HFFc6 (cell line): ENCODE results near the gene LIPJ. TPM values are rescaled to one million over a fixed set of nuclear protein-coding genes. Genes with fewer than 3 reads are reported as not detected.

Experiments
- DNase-seq: peaks from one replicate; pipeline ENCODE4 v3.0.0-alpha.2; 2018
- H3K27ac Mint-ChIP-seq: 2 replicates; pipeline ENCODE4 v1.8.0; 2020; ENCODE audit warnings: mild to moderate bottlenecking, mixed read lengths
- H3K27me3 Mint-ChIP-seq: 2 replicates; pipeline ENCODE4 v1.8.0; 2021; ENCODE audit warnings: mild to moderate bottlenecking, moderate library complexity, mixed read lengths; ENCODE audit not compliant: insufficient read depth
- H3K36me3 Mint-ChIP-seq: 2 replicates; pipeline ENCODE4 v1.8.0; 2021; ENCODE audit warnings: low read depth, mixed read lengths
- H3K4me1 Mint-ChIP-seq: 2 replicates; pipeline ENCODE4 v1.8.0; 2020; ENCODE audit warnings: low read depth, mixed read lengths
- H3K4me3 Mint-ChIP-seq: 2 replicates; pipeline ENCODE4 v1.8.0; 2020; ENCODE audit warnings: mild to moderate bottlenecking, moderate library complexity, mixed read lengths
- H3K9me3 Mint-ChIP-seq: 2 replicates; pipeline ENCODE4 v1.8.0; 2020; ENCODE audit warnings: mild to moderate bottlenecking, mixed read lengths
- CTCF ChIP-seq: fragments of 200-600 bp; sonication (generic); IDR thresholded peaks from 2 replicates; pipeline ENCODE4 v1.5.0; 2021; ENCODE audit warnings: antibody characterized with exemption, mild to moderate bottlenecking
- total RNA-seq, 6 experiments: library from RNA; stranded (reverse); fragmentation: NEBNext Ultra II Directional; extraction: Animal tissue kit (Norgen Biotek cat#: 25700); gene quantifications; 2 replicates in 1 of 6; 3 replicates in 5 of 6; pipeline ENCODE4 v1.2.3, GENCODE V29; 2021

The LIPJ gene
- total RNA-seq, 6 experiments from 2014 or later, result not detected

GRCh38 chr10:88624840-88625239, 38.3 kb downstream of the LIPJ start:
- peaks cover 10% of the 10 kb centered on the region; the same call in 1 of the 2 replicates for H3K27me3 Mint-ChIP-seq
- H3K4me3 Mint-ChIP-seq, result no peak overlapping the region
- H3K27ac Mint-ChIP-seq, result no peak overlapping the region
- DNase-seq, result no peak
- H3K4me1 Mint-ChIP-seq, result no peaks in the 10 kb centered on the region
- no peak for TF ChIP-seq CTCF
- H3K36me3 Mint-ChIP-seq, result no peaks in the 10 kb centered on the region
- H3K9me3 Mint-ChIP-seq, result peaks cover 6% of the 10 kb centered on the region

- Mint-ChIP-seq H3K9me3 (peaks cover 13% of the 10 kb centered on the region), H3K4me1 (no peaks in the 10 kb centered on the region)
These were observed 53.6 kb downstream of the LIPJ start for GRCh38 chr10:88640186-88640585.

GRCh38 chr10:88642209-88642608, 55.6 kb downstream of the LIPJ start:
- peaks cover 6% of the 10 kb centered on the region for H3K4me1 Mint-ChIP-seq
- H3K27ac Mint-ChIP-seq, result no peak overlapping the region
- H3K27me3 Mint-ChIP-seq, result peaks cover 6% of the 10 kb centered on the region; the same call in 1 of the 2 replicates
- H3K4me3 Mint-ChIP-seq, result no peak overlapping the region
- no peak for TF ChIP-seq CTCF
- no peak for DNase-seq
- peaks cover 13% of the 10 kb centered on the region for H3K9me3 Mint-ChIP-seq
- H3K36me3 Mint-ChIP-seq, result peaks cover 13% of the 10 kb centered on the region

More at GRCh38 chr10:88640186-88640585, 53.6 kb downstream of the LIPJ start:
- peaks cover 14% of the 10 kb centered on the region; the same call in 1 of the 2 replicates for H3K27me3 Mint-ChIP-seq
- H3K27ac Mint-ChIP-seq, result no peak overlapping the region
- peaks cover 13% of the 10 kb centered on the region for H3K36me3 Mint-ChIP-seq
- no peak overlapping the region for H3K4me3 Mint-ChIP-seq
- no peak for DNase-seq
- no peak for TF ChIP-seq CTCF

GRCh38 chr10:88642963-88643362, 56.4 kb downstream of the LIPJ start:
- Mint-ChIP-seq H3K27me3 (no peaks in the 10 kb centered on the region), H3K36me3 (peaks cover 8% of the 10 kb centered on the region), H3K27ac (no peak overlapping the region), H3K4me3 (no peak overlapping the region), H3K4me1 (peaks cover 14% of the 10 kb centered on the region), H3K9me3 (peaks cover 9% of the 10 kb centered on the region)
- DNase-seq, result no peak
- TF ChIP-seq CTCF, result no peak

- H3K27ac Mint-ChIP-seq, result no peak overlapping the region
- H3K4me1 Mint-ChIP-seq, result peaks cover 48% of the 10 kb centered on the region
- no peak overlapping the region for H3K4me3 Mint-ChIP-seq
- TF ChIP-seq CTCF, result no peak
- no peak for DNase-seq
- H3K36me3 Mint-ChIP-seq, result no peaks in the 10 kb centered on the region
- H3K9me3 Mint-ChIP-seq, result no peaks in the 10 kb centered on the region
- H3K27me3 Mint-ChIP-seq, result no peaks in the 10 kb centered on the region
These were observed 60.6 kb downstream of the LIPJ start for GRCh38 chr10:88647061-88647615.
